HepG2 (cell line): ENCODE measurements around the gene RIPOR3. TPM values are rescaled to one million over a fixed set of nuclear protein-coding genes. Genes with fewer than 3 reads are reported as not detected.

ENCODE experiments used
- ATF3 ChIP-seq: sonication (generic); formaldehyde crosslinking; IDR thresholded peaks from 2 replicates; pipeline ENCODE4 v1.4.0; 2020; ENCODE audit warnings: missing genetic modification reagents
- BORCS8-MEF2B ChIP-seq: sonication (generic); formaldehyde crosslinking; IDR thresholded peaks from 2 replicates; pipeline ENCODE4 v1.8.0; 2022; ENCODE audit warnings: mild to moderate bottlenecking, missing genetic modification reagents
- DPF2 ChIP-seq: sonication (generic); formaldehyde crosslinking; IDR thresholded peaks from 2 replicates; pipeline ENCODE4 v1.4.0; 2020; ENCODE audit warnings: mild to moderate bottlenecking, low read depth, missing genetic modification reagents, borderline replicate concordance
- FOXO1 ChIP-seq: sonication (generic); formaldehyde crosslinking; IDR thresholded peaks from 2 replicates; pipeline ENCODE4 v1.4.0; 2020; ENCODE audit warnings: missing genetic modification reagents
- MTF1 ChIP-seq: sonication (generic); formaldehyde crosslinking; IDR thresholded peaks from 2 replicates; pipeline ENCODE4 v1.5.0; 2020; ENCODE audit warnings: missing genetic modification reagents
- MXI1 ChIP-seq: IDR thresholded peaks from 3 replicates; pipeline ENCODE4 v1.6.1; 2012; ENCODE audit warnings: low read depth, low read length, inconsistent platforms, borderline replicate concordance
- NR1H2 ChIP-seq: sonication (generic); formaldehyde crosslinking; IDR thresholded peaks from 2 replicates; pipeline ENCODE4 v1.8.1; 2022; ENCODE audit warnings: low read depth, missing genetic modification reagents, borderline replicate concordance
- PCBP2 ChIP-seq: fragments of 200-400 bp; formaldehyde crosslinking; optimal IDR thresholded peaks from 2 replicates; pipeline ENCODE3; 2018; ENCODE audit warnings: low read length, low read depth; ENCODE audit not compliant: poor library complexity, severe bottlenecking
- SATB2 ChIP-seq: sonication (generic); formaldehyde crosslinking; IDR thresholded peaks from 2 replicates; pipeline ENCODE4 v1.5.0; 2020; ENCODE audit warnings: missing genetic modification reagents
- SKIL ChIP-seq: sonication (generic); formaldehyde crosslinking; IDR thresholded peaks from 2 replicates; pipeline ENCODE4 v1.8.0; 2022; ENCODE audit warnings: missing genetic modification reagents, mild to moderate bottlenecking, moderate library complexity, borderline replicate concordance
- SP1 ChIP-seq, 2 experiments: fragments of 450-650 bp in 1 of 2; sonication (generic) in 1 of 2; formaldehyde crosslinking in 1 of 2; IDR thresholded peaks; 2 replicates each; pipeline versions ENCODE4 v1.4.0 to v1.6.1; 2016 to 2020; ENCODE audit warnings: missing genetic modification reagents in 1 of 2
- ZMAT5 ChIP-seq: sonication (generic); formaldehyde crosslinking; IDR thresholded peaks from 2 replicates; pipeline ENCODE4 v1.5.0; 2020; ENCODE audit warnings: mild to moderate bottlenecking, low read depth, missing genetic modification reagents, borderline replicate concordance
- ZNF180 ChIP-seq: sonication (generic); formaldehyde crosslinking; IDR thresholded peaks from 2 replicates; pipeline ENCODE4 v1.4.0; 2020; ENCODE audit warnings: low read depth, missing genetic modification reagents, borderline replicate concordance
- ZNF468 ChIP-seq: sonication (generic); formaldehyde crosslinking; IDR thresholded peaks from 2 replicates; pipeline ENCODE4 v1.8.0; 2022; ENCODE audit warnings: mild to moderate bottlenecking, moderate library complexity, missing genetic modification reagents
- ZNF724P ChIP-seq: sonication (generic); formaldehyde crosslinking; IDR thresholded peaks from 2 replicates; pipeline ENCODE4 v1.8.0; 2022; ENCODE audit warnings: missing genetic modification reagents, borderline replicate concordance
- polyA plus RNA-seq, 8 experiments: library from polyadenylated mRNA; depleted of rRNA in 3 of 8; stranded (reverse) in 7 of 8; unstranded in 1 of 8; fragments of >200 nt; fragmentation: Illumina TruSeq in 4 of 8; extraction: Trizol in 4 of 8; gene quantifications; 2 replicates each; pipeline versions ENCODE4 v1.2.1 to v1.2.3, GENCODE V29; 2011 to 2016; ENCODE audit warnings: low read depth in 4 of 8, missing spikeins in 1 of 8, mixed read lengths in 1 of 8; ENCODE audit not compliant: insufficient read depth in 1 of 8
- total RNA-seq, 5 experiments: library from RNA; depleted of rRNA; stranded (reverse); fragments of >200 nt; fragmentation: Illumina TruSeq; extraction: Trizol; gene quantifications; 2 replicates each; pipeline ENCODE4 v1.2.3, GENCODE V29; 2016; ENCODE audit warnings: low read depth in 1 of 5
- TF ChIP-seq, protein P1 (sequence below): sonication (generic); formaldehyde crosslinking; IDR thresholded peaks from 2 replicates; pipeline ENCODE4 v1.4.0; 2020; ENCODE audit warnings: missing genetic modification reagents, borderline replicate concordance
- TF ChIP-seq, protein P2 (sequence below): sonication (generic); formaldehyde crosslinking; IDR thresholded peaks from 2 replicates; pipeline ENCODE4 v1.5.0; 2020; ENCODE audit warnings: missing genetic modification reagents, mild to moderate bottlenecking, borderline replicate concordance
- TF ChIP-seq, protein P3 (sequence below): sonication (generic); formaldehyde crosslinking; IDR thresholded peaks from 2 replicates; pipeline ENCODE4 v1.9.0; 2021; ENCODE audit warnings: missing genetic modification reagents, borderline replicate concordance

RIPOR3 gene
- total and polyA plus RNA-seq, 2 of the 13 experiments (the other 11 are each of a cell fraction or from before 2014, with no cell fraction given): 0.18 TPM; not detected in 1

- TF ChIP-seq, protein P1, sequence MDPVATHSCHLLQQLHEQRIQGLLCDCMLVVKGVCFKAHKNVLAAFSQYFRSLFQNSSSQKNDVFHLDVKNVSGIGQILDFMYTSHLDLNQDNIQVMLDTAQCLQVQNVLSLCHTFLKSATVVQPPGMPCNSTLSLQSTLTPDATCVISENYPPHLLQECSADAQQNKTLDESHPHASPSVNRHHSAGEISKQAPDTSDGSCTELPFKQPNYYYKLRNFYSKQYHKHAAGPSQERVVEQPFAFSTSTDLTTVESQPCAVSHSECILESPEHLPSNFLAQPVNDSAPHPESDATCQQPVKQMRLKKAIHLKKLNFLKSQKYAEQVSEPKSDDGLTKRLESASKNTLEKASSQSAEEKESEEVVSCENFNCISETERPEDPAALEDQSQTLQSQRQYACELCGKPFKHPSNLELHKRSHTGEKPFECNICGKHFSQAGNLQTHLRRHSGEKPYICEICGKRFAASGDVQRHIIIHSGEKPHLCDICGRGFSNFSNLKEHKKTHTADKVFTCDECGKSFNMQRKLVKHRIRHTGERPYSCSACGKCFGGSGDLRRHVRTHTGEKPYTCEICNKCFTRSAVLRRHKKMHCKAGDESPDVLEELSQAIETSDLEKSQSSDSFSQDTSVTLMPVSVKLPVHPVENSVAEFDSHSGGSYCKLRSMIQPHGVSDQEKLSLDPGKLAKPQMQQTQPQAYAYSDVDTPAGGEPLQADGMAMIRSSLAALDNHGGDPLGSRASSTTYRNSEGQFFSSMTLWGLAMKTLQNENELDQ: no peak
- TF ChIP-seq, protein P2, sequence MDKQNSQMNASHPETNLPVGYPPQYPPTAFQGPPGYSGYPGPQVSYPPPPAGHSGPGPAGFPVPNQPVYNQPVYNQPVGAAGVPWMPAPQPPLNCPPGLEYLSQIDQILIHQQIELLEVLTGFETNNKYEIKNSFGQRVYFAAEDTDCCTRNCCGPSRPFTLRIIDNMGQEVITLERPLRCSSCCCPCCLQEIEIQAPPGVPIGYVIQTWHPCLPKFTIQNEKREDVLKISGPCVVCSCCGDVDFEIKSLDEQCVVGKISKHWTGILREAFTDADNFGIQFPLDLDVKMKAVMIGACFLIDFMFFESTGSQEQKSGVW: no peak
- TF ChIP-seq DPF2 (CRISPR knock-in tag) (peak; percentile 96), MXI1 (no peak), ZMAT5 (CRISPR knock-in tag) (no peak), PCBP2 (no peak), SATB2 (no peak), BORCS8-MEF2B (CRISPR knock-in tag) (peak; percentile 24; the same call in 1 of the 2 replicates), ZNF724P (CRISPR knock-in tag) (no peak), NR1H2 (no peak), SP1 (IDR thresholded peaks at IDR 0.05) (no peak), SP1 (CRISPR knock-in tag; IDR thresholded peaks at IDR 0.05) (no peak), SKIL (CRISPR knock-in tag) (peak; percentile 100), MTF1 (CRISPR knock-in tag) (no peak), ZNF468 (CRISPR knock-in tag) (no peak), FOXO1 (CRISPR knock-in tag) (peak; percentile 70), ZNF180 (CRISPR knock-in tag) (no peak), ATF3 (CRISPR knock-in tag) (no peak)
- TF ChIP-seq, protein P3, sequence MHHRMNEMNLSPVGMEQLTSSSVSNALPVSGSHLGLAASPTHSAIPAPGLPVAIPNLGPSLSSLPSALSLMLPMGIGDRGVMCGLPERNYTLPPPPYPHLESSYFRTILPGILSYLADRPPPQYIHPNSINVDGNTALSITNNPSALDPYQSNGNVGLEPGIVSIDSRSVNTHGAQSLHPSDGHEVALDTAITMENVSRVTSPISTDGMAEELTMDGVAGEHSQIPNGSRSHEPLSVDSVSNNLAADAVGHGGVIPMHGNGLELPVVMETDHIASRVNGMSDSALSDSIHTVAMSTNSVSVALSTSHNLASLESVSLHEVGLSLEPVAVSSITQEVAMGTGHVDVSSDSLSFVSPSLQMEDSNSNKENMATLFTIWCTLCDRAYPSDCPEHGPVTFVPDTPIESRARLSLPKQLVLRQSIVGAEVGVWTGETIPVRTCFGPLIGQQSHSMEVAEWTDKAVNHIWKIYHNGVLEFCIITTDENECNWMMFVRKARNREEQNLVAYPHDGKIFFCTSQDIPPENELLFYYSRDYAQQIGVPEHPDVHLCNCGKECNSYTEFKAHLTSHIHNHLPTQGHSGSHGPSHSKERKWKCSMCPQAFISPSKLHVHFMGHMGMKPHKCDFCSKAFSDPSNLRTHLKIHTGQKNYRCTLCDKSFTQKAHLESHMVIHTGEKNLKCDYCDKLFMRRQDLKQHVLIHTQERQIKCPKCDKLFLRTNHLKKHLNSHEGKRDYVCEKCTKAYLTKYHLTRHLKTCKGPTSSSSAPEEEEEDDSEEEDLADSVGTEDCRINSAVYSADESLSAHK (CRISPR knock-in tag): no peak
Observed at GRCh38 chr20:50675671-50676376, 15.5 kb downstream of the RIPOR3 start (continued).
